ENCODE results near the gene PYY. TPM values are rescaled to one million over a fixed set of nuclear protein-coding genes. Genes with fewer than 3 reads are reported as not detected.

The PYY gene
- total RNA-seq = 0.68 TPM in 1 of 2 replicates, not detected in the other

GRCh38 chr17:43953746-43954145 is at the start of gene PYY:
Gene PYY (minus strand): TSS chr17:43953940. CDS start chr17:43953483, 457 bp downstream.

DNA sequence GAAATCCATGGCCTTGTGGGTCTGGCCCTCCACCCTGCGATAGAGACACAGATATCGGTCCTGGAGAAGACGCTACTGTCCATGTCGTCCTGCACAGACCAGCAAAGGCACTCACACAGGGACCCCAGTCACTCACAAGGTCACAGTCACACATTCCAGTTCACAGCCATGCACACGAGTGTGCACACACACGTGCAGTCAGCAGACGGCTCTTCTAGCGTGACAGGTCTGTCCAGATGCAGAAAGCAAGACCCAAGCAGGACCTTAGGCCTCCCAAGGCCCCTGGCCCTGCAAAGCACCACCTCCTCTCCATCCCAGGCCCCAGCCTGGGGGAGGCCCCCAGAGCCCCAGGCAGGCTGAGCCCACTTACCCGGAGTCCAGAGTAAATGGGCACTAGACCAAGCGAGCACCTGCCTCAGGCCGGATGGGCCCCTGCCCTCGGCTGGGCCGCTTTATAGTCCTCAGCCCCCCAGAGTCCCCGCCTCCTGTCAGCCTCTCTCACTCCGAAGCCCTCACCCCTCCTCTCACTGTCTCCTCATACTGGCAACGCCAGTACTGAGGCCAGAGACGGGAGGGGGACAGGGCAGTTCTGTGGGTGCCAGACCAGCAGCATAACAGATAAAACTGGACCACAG is 11.6 kb downstream of the PYY start, which contains the start of gene PPY:
TSS of gene PPY (minus strand) at position 426 of the 635 bp plus-strand sequence. CDS start 822 bp downstream, outside the sequence.

GRCh38 chr17:43907425-43907981 is 46.2 kb downstream of the PYY start, which contains the start of gene MPP2:
Gene MPP2 (minus strand): TSS chr17:43907536. CDS start chr17:43904460, 3,076 bp downstream.

Other genes starting within 250 kb of the PYY start
- gene SOST, start 195.1 kb downstream of the PYY start, total RNA-seq = not detected in 2 replicates
- 42.0 and 63.9 TPM in 2 replicates for gene DUSP3, start 175.0 kb downstream of the PYY start, total RNA-seq
- under 0.01 and 0.07 TPM in 2 replicates for gene CFAP97D1, start 173.5 kb downstream of the PYY start, total RNA-seq
- gene MPP3, start 120.8 kb downstream of the PYY start, total RNA-seq = 5.8 and 10.0 TPM in 2 replicates
- gene CD300LG, start 106.8 kb downstream of the PYY start, total RNA-seq = not detected in 2 replicates
- 0.28 TPM in 1 of 2 replicates, not detected in the other for gene MPP2, start 46.4 kb downstream of the PYY start, total RNA-seq
- gene PPY, start 11.5 kb downstream of the PYY start, total RNA-seq = not detected in 2 replicates
- 11.8 and 19.5 TPM in 2 replicates for gene NAGS, start 50.7 kb upstream of the PYY start, total RNA-seq
- gene TMEM101, start 61.0 kb upstream of the PYY start, total RNA-seq = 39.7 and 63.2 TPM in 2 replicates
- gene LSM12, start 112.7 kb upstream of the PYY start, total RNA-seq = 27.1 and 36.9 TPM in 2 replicates
- 6.8 and 11.0 TPM in 2 replicates for gene G6PC3, start 116.8 kb upstream of the PYY start, total RNA-seq
- gene HDAC5, start 169.7 kb upstream of the PYY start, total RNA-seq = 18.5 and 41.2 TPM in 2 replicates
- gene HROB, start 188.0 kb upstream of the PYY start, total RNA-seq = 0.21 and 0.68 TPM in 2 replicates
- not detected in 2 replicates for gene ASB16, start 216.8 kb upstream of the PYY start, total RNA-seq
- gene TMUB2, start 233.0 kb upstream of the PYY start, total RNA-seq = 21.9 and 33.1 TPM in 2 replicates
- 56.0 and 56.3 TPM in 2 replicates for gene ATXN7L3, start 245.9 kb upstream of the PYY start, total RNA-seq

Measured in nasal cavity respiratory epithelium epithelial cell of viscerocranial mucosa (primary cell).